Uterus (tissue), 4 donors: ENCODE measurements around the gene DIPK2B. TPM values are rescaled to one million over a fixed set of nuclear protein-coding genes. Genes with fewer than 3 reads are reported as not detected.

ENCODE experiments used
- DNase-seq, 2 donors: peaks; one replicate each; pipeline ENCODE4 v3.0.0-alpha.2; 2019 to 2020
- H3K27ac ChIP-seq, 2 donors: fragments of 200-600 bp; sonication (generic); 1 replicate in 1 of 2; 2 replicates in 1 of 2; pipeline ENCODE4 v1.5.1; 2016 to 2018
- H3K27me3 ChIP-seq, 2 donors: fragments of 200-600 bp; sonication (generic); one replicate each; pipeline ENCODE4 v1.5.1; 2018 to 2019; ENCODE audit warnings: control low read depth in 1 of 2
- H3K36me3 ChIP-seq, 2 donors: fragments of 200-600 bp; sonication (generic); one replicate each; pipeline ENCODE4 v1.5.1; 2019; ENCODE audit warnings: control low read depth in 1 of 2
- H3K4me1 ChIP-seq, 2 donors: fragments of 200-600 bp; sonication (generic); one replicate each; pipeline ENCODE4 v1.5.1; 2018 to 2019; ENCODE audit warnings: control low read depth in 1 of 2
- H3K4me3 ChIP-seq, 2 donors: fragments of 200-600 bp; sonication (generic); 1 replicate in 1 of 2; 2 replicates in 1 of 2; pipeline ENCODE4 v1.5.1; 2018 to 2019; ENCODE audit warnings: mild to moderate bottlenecking in 1 of 2
- H3K9me3 ChIP-seq, 2 donors: fragments of 200-600 bp; sonication (generic); one replicate each; pipeline ENCODE4 v1.5.1; 2019; ENCODE audit warnings: control low read depth in 1 of 2
- POLR2A ChIP-seq, 2 donors: fragments of 450-650 bp; IDR thresholded peaks; one replicate each; pipeline ENCODE4 v1.6.1; 2016; ENCODE audit warnings: antibody characterized with exemption in 2 of 2, mild to moderate bottlenecking in 1 of 2, moderate library complexity in 1 of 2
- intact Hi-C: fragments of 100-400 bp; cut with DNase I; formaldehyde crosslinking; loops from one replicate; pipeline ENCODE4 v1.15.1; 2023; ENCODE audit warnings: low total_unique reads
- total RNA-seq, 4 donors: library from RNA; depleted of rRNA in 3 of 4; stranded (reverse); fragments of >200 nt in 3 of 4; gene quantifications; one replicate each; pipeline versions ENCODE4 v1.1.0 to v1.2.4, GENCODE V29; 2014 to 2023
- TF ChIP-seq, protein P1 (sequence below), 4 experiments: fragments of 200-600 bp in 2 of 4; fragments of 450-650 bp in 2 of 4; sonication (generic) in 2 of 4; IDR thresholded peaks; one replicate each; pipeline ENCODE4 v1.5.1; 2016 to 2019; ENCODE audit warnings: antibody characterized with exemption in 4 of 4, mild to moderate bottlenecking in 2 of 4, moderate library complexity in 1 of 4
- donor health status: DM: yes; HTN: yes; CAD: no.

The DIPK2B gene
- total RNA-seq, 4 donors from 2014 or later: 21.2 to 95.6 (median 30.8) TPM

DNA sequence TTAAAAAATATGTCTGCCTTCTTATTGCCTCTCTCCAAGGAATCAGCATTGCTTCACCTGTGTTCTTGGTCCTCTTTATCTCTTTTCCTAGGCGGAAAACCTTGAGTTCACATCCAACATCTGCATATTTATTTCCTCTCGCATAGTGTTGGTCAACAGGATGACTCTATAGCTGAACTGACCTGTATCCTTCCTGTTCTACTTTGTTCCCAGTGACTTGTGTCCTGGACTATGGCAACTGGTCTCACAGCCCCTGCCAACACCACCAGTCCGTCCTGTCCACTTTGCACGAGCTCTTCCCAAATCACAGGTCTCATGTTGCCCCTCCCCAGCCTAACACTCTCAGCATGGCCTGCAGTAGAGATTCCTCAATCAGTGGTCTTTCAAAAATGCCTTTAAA lies 2.0 kb downstream of the DIPK2B start:
- H3K27ac ChIP-seq: peak overlapping the region; percentile 31 to 34
- no peak for DNase-seq
- no peak for TF ChIP-seq POLR2A (IDR thresholded peaks at IDR 0.05)
- TF ChIP-seq, protein P1, sequence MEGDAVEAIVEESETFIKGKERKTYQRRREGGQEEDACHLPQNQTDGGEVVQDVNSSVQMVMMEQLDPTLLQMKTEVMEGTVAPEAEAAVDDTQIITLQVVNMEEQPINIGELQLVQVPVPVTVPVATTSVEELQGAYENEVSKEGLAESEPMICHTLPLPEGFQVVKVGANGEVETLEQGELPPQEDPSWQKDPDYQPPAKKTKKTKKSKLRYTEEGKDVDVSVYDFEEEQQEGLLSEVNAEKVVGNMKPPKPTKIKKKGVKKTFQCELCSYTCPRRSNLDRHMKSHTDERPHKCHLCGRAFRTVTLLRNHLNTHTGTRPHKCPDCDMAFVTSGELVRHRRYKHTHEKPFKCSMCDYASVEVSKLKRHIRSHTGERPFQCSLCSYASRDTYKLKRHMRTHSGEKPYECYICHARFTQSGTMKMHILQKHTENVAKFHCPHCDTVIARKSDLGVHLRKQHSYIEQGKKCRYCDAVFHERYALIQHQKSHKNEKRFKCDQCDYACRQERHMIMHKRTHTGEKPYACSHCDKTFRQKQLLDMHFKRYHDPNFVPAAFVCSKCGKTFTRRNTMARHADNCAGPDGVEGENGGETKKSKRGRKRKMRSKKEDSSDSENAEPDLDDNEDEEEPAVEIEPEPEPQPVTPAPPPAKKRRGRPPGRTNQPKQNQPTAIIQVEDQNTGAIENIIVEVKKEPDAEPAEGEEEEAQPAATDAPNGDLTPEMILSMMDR (IDR thresholded peaks at IDR 0.05): no peak
- peaks cover 0 to 7% of the 10 kb centered on the region in 2 donors for H3K27me3 ChIP-seq
- no peaks in the 10 kb centered on the region for H3K4me1 ChIP-seq
- no peak overlapping the region for H3K4me3 ChIP-seq
- intact Hi-C loops: no loop called here
- no peaks in the 10 kb centered on the region for H3K9me3 ChIP-seq
- no peaks in the 10 kb centered on the region for H3K36me3 ChIP-seq

DNA sequence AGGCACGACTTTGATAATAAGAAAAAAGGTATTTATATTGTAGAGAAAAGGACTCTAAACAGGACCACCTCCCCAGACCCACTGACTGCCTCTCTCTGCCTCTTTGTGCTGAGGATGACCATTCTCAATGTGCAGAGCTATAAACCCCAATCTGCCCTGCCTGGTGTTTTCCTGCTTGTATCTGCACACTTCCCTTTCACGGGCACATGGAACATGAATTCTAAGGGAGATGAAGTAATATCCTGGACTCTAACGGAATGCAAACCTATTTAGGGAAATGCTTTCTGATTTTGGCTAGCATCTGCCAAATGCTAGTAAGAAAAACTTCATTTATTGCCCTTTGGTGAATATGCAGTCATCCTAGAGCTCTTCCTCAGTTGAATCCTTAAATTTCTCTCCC lies 2.4 kb downstream of the DIPK2B start:
- no peak for DNase-seq
- Histone ChIP-seq H3K36me3 (no peaks in the 10 kb centered on the region), H3K4me1 (no peaks in the 10 kb centered on the region), H3K4me3 (no peak overlapping the region), H3K27ac (peak overlapping the region; percentile 29 to 49), H3K9me3 (no peaks in the 10 kb centered on the region), H3K27me3 (peaks cover 0 to 3% of the 10 kb centered on the region in 2 donors)
- TF ChIP-seq, protein P1 (IDR thresholded peaks at IDR 0.05): no peak
- TF ChIP-seq POLR2A (IDR thresholded peaks at IDR 0.05): no peak
- intact Hi-C loops: no loop called here

DNA sequence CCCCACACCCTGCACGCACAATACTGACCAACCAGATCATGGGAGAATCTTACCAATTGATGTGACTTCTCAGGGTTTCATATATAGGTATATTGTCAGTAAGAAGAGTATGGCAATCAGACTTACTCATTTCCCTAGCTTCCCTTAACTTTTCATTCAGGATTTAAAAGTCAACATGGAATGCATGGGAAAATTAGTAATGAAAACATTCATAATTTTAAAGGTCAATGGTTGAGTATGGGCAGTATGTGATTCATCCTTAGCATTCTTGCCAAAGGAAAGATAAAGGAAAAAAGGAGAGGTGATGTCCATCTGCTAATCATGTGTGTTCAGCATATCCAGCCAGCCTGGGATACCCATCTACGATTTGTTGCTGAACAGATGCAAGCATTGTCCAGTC lies 4.0 kb downstream of the DIPK2B start:
- TF ChIP-seq, protein P1 (IDR thresholded peaks at IDR 0.05): no peak
- TF ChIP-seq POLR2A (IDR thresholded peaks at IDR 0.05): no peak
- no peaks in the 10 kb centered on the region for H3K36me3 ChIP-seq
- H3K9me3 ChIP-seq: no peaks in the 10 kb centered on the region
- no peaks in the 10 kb centered on the region for H3K27me3 ChIP-seq
- intact Hi-C loops: no loop called here
- H3K4me3 ChIP-seq: no peak overlapping the region
- DNase-seq: no peak
- no peaks in the 10 kb centered on the region for H3K4me1 ChIP-seq
- H3K27ac ChIP-seq: peak overlapping the region in 1 of 2 donors; percentile 49

DNA sequence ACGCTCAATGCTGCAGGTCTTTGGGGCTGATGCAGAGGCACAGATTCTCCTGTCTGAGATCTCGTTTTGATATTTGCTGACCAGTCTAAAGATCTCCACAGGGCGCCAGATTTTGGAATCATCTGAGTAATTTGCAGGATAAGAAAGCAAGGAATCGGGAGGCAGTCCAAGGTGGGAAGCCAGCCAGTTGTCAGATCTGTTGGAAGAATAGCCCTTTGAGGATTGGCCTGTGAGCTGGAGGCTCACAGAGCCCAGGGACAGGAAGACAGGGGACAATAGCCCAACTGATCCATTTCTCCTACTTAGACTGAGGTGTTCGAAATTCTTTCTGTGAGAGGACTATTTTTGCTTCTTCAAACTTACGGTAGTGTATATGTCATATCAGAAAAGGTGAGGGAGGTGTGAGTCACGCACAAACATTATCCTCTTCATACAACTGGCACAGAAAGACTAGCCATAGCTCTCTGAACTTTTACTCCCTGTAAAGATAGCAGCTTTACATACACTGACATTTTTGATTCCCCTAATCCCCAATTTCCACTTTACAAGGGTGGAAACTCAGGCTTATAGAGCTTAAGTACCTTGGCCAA lies 8.8 kb downstream of the DIPK2B start:
- Histone ChIP-seq H3K4me1 (no peaks in the 10 kb centered on the region), H3K4me3 (no peak overlapping the region), H3K9me3 (no peaks in the 10 kb centered on the region), H3K36me3 (no peaks in the 10 kb centered on the region), H3K27me3 (no peaks in the 10 kb centered on the region), H3K27ac (no peak overlapping the region)
- DNase-seq: no peak
- intact Hi-C loops: no loop called here
- no peak for TF ChIP-seq POLR2A (IDR thresholded peaks at IDR 0.05)
- TF ChIP-seq, protein P1 (IDR thresholded peaks at IDR 0.05): no peak

DNA sequence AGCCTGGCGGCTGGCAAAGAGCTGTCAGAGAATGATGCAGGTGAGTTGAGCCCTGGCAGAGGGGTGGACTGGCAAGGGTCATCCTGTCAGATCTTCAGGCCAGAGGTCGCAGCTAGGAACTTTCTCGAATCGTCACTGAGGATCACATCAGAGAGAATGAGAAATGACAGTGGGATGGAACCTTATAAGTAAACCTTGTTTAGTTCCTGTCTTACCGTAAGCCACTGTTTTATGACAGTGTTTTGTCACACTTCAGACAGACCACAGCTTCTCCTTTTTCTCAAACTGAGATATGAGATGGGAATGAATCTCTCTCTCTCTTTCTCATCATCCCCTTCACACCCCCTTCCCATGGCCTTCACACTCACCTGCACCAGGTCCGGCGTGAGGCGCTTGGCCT lies 9.3 kb downstream of the DIPK2B start:
- Histone ChIP-seq H3K9me3 (no peaks in the 10 kb centered on the region), H3K27me3 (no peaks in the 10 kb centered on the region), H3K4me3 (no peak overlapping the region), H3K27ac (no peak overlapping the region), H3K4me1 (no peaks in the 10 kb centered on the region), H3K36me3 (no peaks in the 10 kb centered on the region)
- no peak for DNase-seq
- TF ChIP-seq POLR2A (IDR thresholded peaks at IDR 0.05): no peak
- TF ChIP-seq, protein P1 (IDR thresholded peaks at IDR 0.05): no peak
- intact Hi-C loops: no loop called here
